Measurements from ENCODE around the gene SLC52A1.
A peak's percentile ranks its signal among the peaks of the same experiment; 100 is the strongest.

The SLC52A1 gene

DNA sequence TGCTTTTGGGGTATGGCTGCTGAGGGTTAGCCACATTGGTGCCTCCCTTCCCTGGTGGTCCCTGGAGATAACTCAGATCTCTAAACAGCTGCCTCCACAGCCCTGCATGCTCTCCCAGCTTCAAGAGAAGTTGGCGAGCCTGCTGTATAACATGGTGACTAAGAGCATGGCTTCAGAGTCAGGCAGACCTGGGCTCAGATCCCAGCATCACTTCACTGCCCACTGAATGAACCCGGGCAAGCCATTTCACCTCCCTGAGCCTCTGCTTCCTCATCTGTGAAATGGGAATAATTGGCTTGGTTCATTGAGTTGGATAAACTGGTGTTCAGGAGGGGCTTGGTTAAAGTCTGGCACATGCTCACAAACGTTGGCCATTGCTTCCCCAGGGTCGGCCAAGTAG, 20.9 kb downstream of the SLC52A1 start:
- peaks cover 0 to 75% (median 64%) of the 10 kb centered on the region in 5 donors for H3K36me3 ChIP-seq (ENCODE audit: control insufficient read depth in 5 of 5, insufficient read depth in 5 of 5, low read length in 5 of 5)
- H3K27ac ChIP-seq (ENCODE audit: low read depth, low read length), result no peak overlapping the region
- no peak overlapping the region for H3K9ac ChIP-seq (ENCODE audit: low read length in 5 of 5)
- peaks cover 0 to 5% (median 0%) of the 10 kb centered on the region in 5 donors for H3K4me1 ChIP-seq (ENCODE audit: control insufficient read depth in 5 of 5, insufficient read depth in 5 of 5, low read length in 5 of 5)
- H3K9me3 ChIP-seq (ENCODE audit: control insufficient read depth in 5 of 5, low read length in 5 of 5), result no peaks in the 10 kb centered on the region
- H3K27me3 ChIP-seq (ENCODE audit: control insufficient read depth in 5 of 5, insufficient read depth in 4 of 5, low read length in 5 of 5), result no peaks in the 10 kb centered on the region
- H3K4me3 ChIP-seq (ENCODE audit: low read depth in 1 of 5, low read length in 5 of 5), result no peak overlapping the region

DNA sequence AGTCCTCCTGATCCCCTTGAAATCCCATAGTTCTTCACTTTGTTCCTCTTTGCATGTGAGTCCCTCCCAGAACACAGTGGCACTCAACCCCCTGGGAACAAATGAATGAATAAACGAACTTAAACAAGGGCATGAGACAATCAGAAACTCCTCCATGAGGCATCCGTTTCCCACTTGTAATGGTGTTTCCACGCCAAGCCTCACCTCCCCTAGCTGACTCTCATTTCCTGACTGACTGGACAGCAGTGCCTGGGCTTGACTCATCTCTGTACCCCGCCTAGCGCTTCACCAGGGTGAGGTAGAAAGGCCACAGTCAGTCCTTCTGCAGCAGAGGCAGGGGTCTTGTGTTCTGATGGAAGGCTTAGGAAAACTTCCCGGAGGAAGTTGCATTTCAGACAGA, 23.3 kb downstream of the SLC52A1 start:
- Histone ChIP-seq H3K27me3 (ENCODE audit: control insufficient read depth in 5 of 5, insufficient read depth in 4 of 5, low read length in 5 of 5) (no peaks in the 10 kb centered on the region), H3K4me3 (ENCODE audit: low read depth in 1 of 5, low read length in 5 of 5) (no peak overlapping the region), H3K9ac (ENCODE audit: low read length in 5 of 5) (no peak overlapping the region), H3K27ac (ENCODE audit: low read depth, low read length) (no peak overlapping the region), H3K9me3 (ENCODE audit: control insufficient read depth in 5 of 5, low read length in 5 of 5) (no peaks in the 10 kb centered on the region), H3K36me3 (ENCODE audit: control insufficient read depth in 5 of 5, insufficient read depth in 5 of 5, low read length in 5 of 5) (peaks cover 2 to 77% (median 68%) of the 10 kb centered on the region in 5 donors), H3K4me1 (ENCODE audit: control insufficient read depth in 5 of 5, insufficient read depth in 5 of 5, low read length in 5 of 5) (peaks cover 0 to 5% (median 0%) of the 10 kb centered on the region in 5 donors)

DNA sequence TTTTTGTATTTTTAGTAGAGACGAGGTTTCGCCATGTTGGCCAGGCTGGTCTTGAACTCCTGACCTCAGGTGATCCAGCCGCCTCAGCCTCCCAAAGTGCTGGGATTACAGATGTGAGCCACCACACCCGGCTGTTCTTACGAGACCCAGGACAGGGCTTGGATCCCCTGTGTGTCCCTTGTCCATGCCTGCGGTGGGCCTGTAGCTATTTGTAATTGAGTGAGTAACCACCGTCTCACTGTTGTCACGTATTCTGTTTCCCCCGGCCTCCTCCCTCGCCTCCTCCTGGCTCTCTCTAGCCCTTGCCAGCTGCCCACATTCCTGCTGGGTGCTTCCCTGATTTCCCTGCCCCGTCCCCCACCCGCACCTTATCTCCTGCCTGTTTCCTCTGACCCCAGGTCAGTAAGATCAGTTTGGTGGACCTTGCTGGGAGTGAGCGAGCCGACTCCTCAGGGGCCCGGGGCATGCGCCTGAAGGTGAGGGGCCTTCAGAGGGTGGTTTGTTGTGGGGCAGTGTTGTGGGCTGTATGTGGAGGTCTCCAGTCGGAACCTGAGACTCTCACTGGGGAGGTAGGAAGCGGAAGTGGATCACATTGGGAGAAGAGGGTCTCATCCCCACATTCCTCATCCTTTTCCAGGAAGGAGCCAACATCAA, 31.9 kb downstream of the SLC52A1 start:
- Histone ChIP-seq H3K27ac (ENCODE audit: low read depth, low read length) (no peak overlapping the region), H3K9me3 (ENCODE audit: control insufficient read depth in 5 of 5, low read length in 5 of 5) (no peaks in the 10 kb centered on the region), H3K9ac (ENCODE audit: low read length in 5 of 5) (no peak overlapping the region), H3K27me3 (ENCODE audit: control insufficient read depth in 5 of 5, insufficient read depth in 4 of 5, low read length in 5 of 5) (no peaks in the 10 kb centered on the region), H3K4me1 (ENCODE audit: control insufficient read depth in 5 of 5, insufficient read depth in 5 of 5, low read length in 5 of 5) (peaks cover 8 to 24% (median 24%) of the 10 kb centered on the region in 5 donors), H3K4me3 (ENCODE audit: low read depth in 1 of 5, low read length in 5 of 5) (no peak overlapping the region), H3K36me3 (ENCODE audit: control insufficient read depth in 5 of 5, insufficient read depth in 5 of 5, low read length in 5 of 5) (peaks cover 8 to 74% (median 67%) of the 10 kb centered on the region in 5 donors)

DNA sequence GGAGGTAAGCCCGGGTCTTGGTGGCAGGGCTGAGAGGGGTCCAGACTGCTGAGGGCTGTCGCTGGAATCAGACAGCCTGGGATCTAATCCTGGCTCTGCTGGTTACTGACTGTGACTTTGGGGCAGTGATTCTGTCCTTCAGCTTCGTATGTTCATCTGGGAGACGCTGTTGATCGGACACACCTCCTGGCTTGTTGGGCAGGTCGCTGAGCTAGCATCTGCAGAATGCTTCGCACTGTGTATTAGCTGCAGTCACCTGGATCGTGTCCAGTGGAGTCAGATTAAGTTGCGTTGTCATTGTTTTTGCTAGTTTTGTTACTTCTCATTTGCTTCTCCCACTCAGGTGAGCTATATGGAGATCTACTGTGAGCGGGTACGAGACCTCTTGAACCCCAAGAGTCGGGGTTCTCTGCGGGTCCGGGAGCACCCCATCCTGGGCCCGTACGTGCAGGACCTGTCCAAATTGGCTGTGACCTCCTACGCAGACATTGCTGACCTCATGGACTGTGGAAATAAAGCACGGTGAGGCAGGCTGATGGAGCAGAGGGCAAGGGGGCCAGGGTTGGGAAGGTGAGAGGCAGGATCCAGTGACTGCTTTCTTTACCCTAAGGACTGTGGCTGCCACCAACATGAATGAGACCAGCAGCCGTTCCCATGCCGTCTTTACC, 33.0 kb downstream of the SLC52A1 start:
- Histone ChIP-seq H3K36me3 (ENCODE audit: control insufficient read depth in 5 of 5, insufficient read depth in 5 of 5, low read length in 5 of 5) (peaks cover 6 to 63% (median 56%) of the 10 kb centered on the region in 5 donors), H3K27ac (ENCODE audit: low read depth, low read length) (no peak overlapping the region), H3K9ac (ENCODE audit: low read length in 5 of 5) (no peak overlapping the region), H3K4me3 (ENCODE audit: low read depth in 1 of 5, low read length in 5 of 5) (no peak overlapping the region), H3K27me3 (ENCODE audit: control insufficient read depth in 5 of 5, insufficient read depth in 4 of 5, low read length in 5 of 5) (no peaks in the 10 kb centered on the region), H3K9me3 (ENCODE audit: control insufficient read depth in 5 of 5, low read length in 5 of 5) (no peaks in the 10 kb centered on the region), H3K4me1 (ENCODE audit: control insufficient read depth in 5 of 5, insufficient read depth in 5 of 5, low read length in 5 of 5) (peaks cover 8 to 27% (median 26%) of the 10 kb centered on the region in 5 donors)

DNA sequence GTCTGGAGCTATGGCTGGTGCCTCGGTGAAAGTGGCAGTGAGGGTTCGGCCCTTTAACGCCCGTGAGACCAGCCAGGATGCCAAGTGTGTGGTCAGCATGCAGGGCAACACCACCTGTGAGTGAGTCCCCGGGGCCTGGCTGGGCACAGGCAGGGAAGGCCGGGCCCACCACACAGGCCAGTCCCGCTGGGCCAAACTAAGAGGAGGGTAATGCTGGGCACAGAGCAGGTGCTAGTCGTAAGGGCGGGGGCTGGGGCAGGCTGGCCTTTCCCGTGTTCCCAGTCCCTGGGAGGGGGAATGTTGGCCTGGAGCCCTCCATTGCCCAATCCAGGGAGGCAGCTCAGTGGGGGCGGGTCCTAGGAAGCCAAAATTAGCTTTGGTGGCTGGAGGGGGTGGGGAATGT, 35.0 kb downstream of the SLC52A1 start:
- Histone ChIP-seq H3K4me3 (ENCODE audit: low read depth in 1 of 5, low read length in 5 of 5) (peak overlapping the region in 2 of 5 donors; percentile 36 to 95), H3K9ac (ENCODE audit: low read length in 5 of 5) (peak overlapping the region in 3 of 5 donors; percentile 43 to 93 (median 92)), H3K27me3 (ENCODE audit: control insufficient read depth in 5 of 5, insufficient read depth in 4 of 5, low read length in 5 of 5) (no peaks in the 10 kb centered on the region), H3K27ac (ENCODE audit: low read depth, low read length) (no peak overlapping the region), H3K9me3 (ENCODE audit: control insufficient read depth in 5 of 5, low read length in 5 of 5) (no peaks in the 10 kb centered on the region), H3K4me1 (ENCODE audit: control insufficient read depth in 5 of 5, insufficient read depth in 5 of 5, low read length in 5 of 5) (peaks cover 8 to 34% (median 33%) of the 10 kb centered on the region in 5 donors), H3K36me3 (ENCODE audit: control insufficient read depth in 5 of 5, insufficient read depth in 5 of 5, low read length in 5 of 5) (peaks cover 3 to 44% (median 41%) of the 10 kb centered on the region in 5 donors)

DNA sequence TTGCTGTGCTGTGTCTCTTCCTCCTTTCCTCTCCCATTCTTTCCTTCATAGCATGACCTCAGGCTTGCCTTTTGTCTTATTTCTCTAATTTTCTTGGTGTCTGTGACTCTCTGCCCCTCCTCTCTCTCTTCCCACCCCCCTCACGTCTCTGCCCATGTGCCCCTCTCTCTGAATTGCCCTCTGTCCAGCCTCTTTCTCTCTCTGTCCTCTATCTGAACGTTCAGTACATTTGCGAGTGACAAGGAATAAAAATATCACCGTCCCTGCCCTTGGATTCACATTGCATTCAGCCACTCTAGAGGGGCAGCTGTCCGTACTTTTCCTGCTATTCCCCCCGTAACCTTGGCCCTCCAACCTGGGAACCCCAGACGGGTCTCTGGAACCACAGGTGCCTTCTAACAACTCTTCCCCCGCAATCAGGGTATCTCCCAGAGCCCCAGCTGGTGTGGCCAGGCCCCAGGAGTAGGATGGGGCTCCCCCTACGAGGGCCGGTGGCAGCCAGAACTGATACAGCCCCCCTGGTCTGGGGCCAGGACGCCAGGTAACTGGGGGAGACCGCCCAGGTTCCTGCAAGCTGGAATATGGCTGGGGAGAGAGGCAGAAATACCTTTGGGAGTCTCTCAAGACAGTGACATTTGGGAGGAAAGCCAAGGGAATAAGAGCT, 35.7 kb downstream of the SLC52A1 start:
- Histone ChIP-seq H3K36me3 (ENCODE audit: control insufficient read depth in 5 of 5, insufficient read depth in 5 of 5, low read length in 5 of 5) (peaks cover 0 to 37% (median 34%) of the 10 kb centered on the region in 5 donors), H3K9me3 (ENCODE audit: control insufficient read depth in 5 of 5, low read length in 5 of 5) (no peaks in the 10 kb centered on the region), H3K4me3 (ENCODE audit: low read depth in 1 of 5, low read length in 5 of 5) (peak overlapping the region; percentile 73 to 96 (median 93)), H3K27ac (ENCODE audit: low read depth, low read length) (no peak overlapping the region), H3K4me1 (ENCODE audit: control insufficient read depth in 5 of 5, insufficient read depth in 5 of 5, low read length in 5 of 5) (peaks cover 8 to 34% (median 33%) of the 10 kb centered on the region in 5 donors), H3K27me3 (ENCODE audit: control insufficient read depth in 5 of 5, insufficient read depth in 4 of 5, low read length in 5 of 5) (no peaks in the 10 kb centered on the region), H3K9ac (ENCODE audit: low read length in 5 of 5) (peak overlapping the region in 4 of 5 donors; percentile 12 to 95 (median 92))

DNA sequence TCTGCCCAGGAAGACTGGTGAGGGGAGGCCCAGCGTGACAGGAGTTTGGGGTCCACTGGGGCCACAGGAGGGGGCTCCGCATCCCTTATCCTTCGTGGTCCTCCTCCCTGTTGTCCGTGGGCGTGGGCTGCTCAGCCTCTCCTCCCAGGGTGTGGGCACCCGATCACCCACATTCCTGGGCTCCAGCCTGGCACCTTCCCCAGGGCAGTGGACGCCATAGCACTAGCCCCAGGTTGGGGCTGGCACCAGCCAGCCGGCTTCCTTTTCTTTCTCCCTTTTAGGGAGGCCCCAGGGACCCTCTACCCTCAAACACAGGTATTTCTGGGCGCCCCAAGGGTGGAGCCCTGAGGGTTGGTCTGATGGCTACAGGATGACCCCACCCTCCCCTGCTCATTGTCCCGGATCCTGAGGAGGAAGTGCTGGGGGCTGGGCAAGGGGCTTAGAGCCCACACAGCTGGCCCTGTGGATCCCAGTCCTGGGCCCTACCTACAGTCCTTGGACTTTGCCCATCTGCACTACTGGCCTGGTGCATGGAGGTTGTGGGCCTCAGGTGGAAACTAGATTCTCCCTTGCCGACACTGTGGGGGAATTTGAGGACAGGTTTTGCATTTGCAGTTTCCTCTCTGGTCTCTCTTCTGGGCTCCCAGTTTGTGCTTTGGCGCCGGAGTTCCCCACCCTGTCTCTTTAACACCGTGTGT, 36.3 kb downstream of the SLC52A1 start:
- Histone ChIP-seq H3K27me3 (ENCODE audit: control insufficient read depth in 5 of 5, insufficient read depth in 4 of 5, low read length in 5 of 5) (no peaks in the 10 kb centered on the region), H3K4me3 (ENCODE audit: low read depth in 1 of 5, low read length in 5 of 5) (peak overlapping the region; percentile 79 to 96 (median 93)), H3K36me3 (ENCODE audit: control insufficient read depth in 5 of 5, insufficient read depth in 5 of 5, low read length in 5 of 5) (peaks cover 0 to 30% (median 27%) of the 10 kb centered on the region in 5 donors), H3K27ac (ENCODE audit: low read depth, low read length) (peak overlapping the region; percentile 60), H3K9me3 (ENCODE audit: control insufficient read depth in 5 of 5, low read length in 5 of 5) (no peaks in the 10 kb centered on the region), H3K9ac (ENCODE audit: low read length in 5 of 5) (peak overlapping the region; percentile 68 to 95 (median 92)), H3K4me1 (ENCODE audit: control insufficient read depth in 5 of 5, insufficient read depth in 5 of 5, low read length in 5 of 5) (peaks cover 8 to 34% (median 33%) of the 10 kb centered on the region in 5 donors)

DNA sequence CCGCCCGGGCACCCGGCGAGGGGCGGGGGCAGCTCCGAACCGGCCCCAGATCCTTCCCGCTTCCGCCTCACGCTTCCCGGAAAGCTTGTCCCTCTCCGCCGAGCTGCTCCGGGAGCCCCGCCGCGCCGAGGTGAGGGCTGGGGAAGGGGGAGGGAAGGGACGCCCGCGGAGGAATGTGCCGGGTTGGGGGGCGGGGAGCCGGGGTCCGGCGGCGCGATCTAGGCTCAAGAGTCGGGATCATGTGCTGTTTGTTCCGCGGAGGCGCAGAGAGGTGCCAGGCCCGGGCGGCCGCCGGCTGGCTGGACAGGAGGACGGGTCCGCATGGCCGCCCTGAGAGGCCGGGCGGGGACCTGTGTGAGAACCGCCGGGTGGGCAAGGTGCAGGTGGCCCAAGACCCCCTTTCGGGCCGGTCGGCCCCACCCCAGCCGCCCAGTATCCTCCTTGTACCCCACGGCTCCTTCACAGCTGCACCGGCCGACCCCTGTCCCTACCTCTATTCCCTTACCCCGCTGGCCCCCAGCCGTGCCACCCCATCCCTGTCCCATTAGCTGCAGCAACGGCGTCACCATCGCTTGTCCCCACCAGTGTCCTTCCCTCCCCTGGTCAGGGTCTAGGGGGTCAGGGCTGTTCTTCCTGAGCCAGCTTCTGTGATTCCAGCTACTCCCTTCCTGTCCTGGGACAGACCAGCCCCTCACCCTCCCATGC, 37.0 kb downstream of the SLC52A1 start:
- peaks cover 8 to 34% (median 33%) of the 10 kb centered on the region in 5 donors for H3K4me1 ChIP-seq (ENCODE audit: control insufficient read depth in 5 of 5, insufficient read depth in 5 of 5, low read length in 5 of 5)
- H3K36me3 ChIP-seq (ENCODE audit: control insufficient read depth in 5 of 5, insufficient read depth in 5 of 5, low read length in 5 of 5), result peaks cover 0 to 23% (median 20%) of the 10 kb centered on the region in 5 donors
- no peaks in the 10 kb centered on the region for H3K27me3 ChIP-seq (ENCODE audit: control insufficient read depth in 5 of 5, insufficient read depth in 4 of 5, low read length in 5 of 5)
- H3K4me3 ChIP-seq (ENCODE audit: low read depth in 1 of 5, low read length in 5 of 5), result peak overlapping the region; percentile 79 to 96 (median 93)
- no peaks in the 10 kb centered on the region for H3K9me3 ChIP-seq (ENCODE audit: control insufficient read depth in 5 of 5, low read length in 5 of 5)
- H3K9ac ChIP-seq (ENCODE audit: low read length in 5 of 5), result peak overlapping the region; percentile 68 to 95 (median 92)
- H3K27ac ChIP-seq (ENCODE audit: low read depth, low read length), result peak overlapping the region; percentile 60

DNA sequence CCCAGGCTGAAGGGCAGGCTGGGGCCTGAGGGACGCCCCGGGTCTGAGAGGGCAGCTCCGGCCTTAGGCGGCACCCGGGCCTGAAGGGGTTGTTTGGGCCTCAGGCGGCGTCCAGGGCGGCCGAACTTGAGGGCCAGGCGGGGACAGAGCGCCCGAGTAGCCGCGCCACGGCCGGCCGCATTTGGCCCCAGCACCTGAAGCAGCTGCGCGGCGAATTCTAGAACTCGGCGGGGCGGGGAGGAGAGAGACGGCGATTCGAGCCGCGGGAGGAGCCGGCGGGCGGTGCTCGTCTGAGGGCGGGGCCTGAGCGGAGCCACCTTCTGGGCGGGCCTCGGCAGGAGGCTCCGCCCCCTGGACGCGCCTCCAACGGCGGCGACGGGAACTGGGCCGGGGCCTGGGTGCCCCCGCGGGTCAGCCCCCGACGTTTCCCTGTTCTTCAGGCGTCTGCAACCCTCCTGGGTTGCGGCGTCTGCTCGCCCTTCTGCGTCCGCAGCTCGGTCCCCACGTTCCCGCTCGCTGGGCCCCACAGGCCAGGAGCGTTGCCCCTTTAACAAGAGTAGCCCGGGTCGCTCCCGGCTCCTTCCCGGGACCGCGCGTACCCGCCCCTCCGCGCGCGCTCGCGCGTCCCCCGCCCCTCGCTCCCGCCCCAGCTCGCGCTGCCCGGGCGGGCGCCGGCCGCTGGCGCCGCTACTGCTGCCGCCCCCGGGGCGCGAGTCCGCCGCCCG, 37.8 kb downstream of the SLC52A1 start, which contains the start of the genes INCA1 and KIF1C:
Gene INCA1, minus strand, starts transcription at position 221 of the 725 bp plus-strand sequence. CDS start 3,085 bp downstream, outside the sequence.
Gene KIF1C, plus strand, starts transcription at position 649 of the 725 bp plus-strand sequence. CDS start 2,297 bp downstream, outside the sequence.
- Histone ChIP-seq H3K27ac (ENCODE audit: low read depth, low read length) (peak within 1 kb of the TSS; percentile 76), H3K36me3 (ENCODE audit: control insufficient read depth in 5 of 5, insufficient read depth in 5 of 5, low read length in 5 of 5) (peaks cover 0 to 19% (median 15%) of the 10 kb centered on the region in 5 donors), H3K27me3 (ENCODE audit: control insufficient read depth in 5 of 5, insufficient read depth in 4 of 5, low read length in 5 of 5) (no peaks in the 10 kb centered on the region), H3K4me1 (ENCODE audit: control insufficient read depth in 5 of 5, insufficient read depth in 5 of 5, low read length in 5 of 5) (peaks cover 8 to 34% (median 33%) of the 10 kb centered on the region in 5 donors), H3K9me3 (ENCODE audit: control insufficient read depth in 5 of 5, low read length in 5 of 5) (no peaks in the 10 kb centered on the region), H3K4me3 (ENCODE audit: low read depth in 1 of 5, low read length in 5 of 5) (peak within 1 kb of the TSS; percentile 79 to 96 (median 93)), H3K9ac (ENCODE audit: low read length in 5 of 5) (peak within 1 kb of the TSS; percentile 68 to 95 (median 92))
